GM21390 (cell line): ENCODE measurements around the gene INTS7.
A peak's percentile ranks its signal among the peaks of the same experiment; 100 is the strongest.
"Not testable (repeated sequence)": the region's sequence is repeated elsewhere in the genome, so short reads cannot be mapped to it uniquely, and the experiment has no call there.

Source experiments
- ATAC-seq: cut with Tn5 transposase; IDR thresholded peaks from one replicate; pipeline ENCODE4 v1.9.1; 2021; ENCODE audit not compliant: unreplicated experiment

The INTS7 gene

DNA sequence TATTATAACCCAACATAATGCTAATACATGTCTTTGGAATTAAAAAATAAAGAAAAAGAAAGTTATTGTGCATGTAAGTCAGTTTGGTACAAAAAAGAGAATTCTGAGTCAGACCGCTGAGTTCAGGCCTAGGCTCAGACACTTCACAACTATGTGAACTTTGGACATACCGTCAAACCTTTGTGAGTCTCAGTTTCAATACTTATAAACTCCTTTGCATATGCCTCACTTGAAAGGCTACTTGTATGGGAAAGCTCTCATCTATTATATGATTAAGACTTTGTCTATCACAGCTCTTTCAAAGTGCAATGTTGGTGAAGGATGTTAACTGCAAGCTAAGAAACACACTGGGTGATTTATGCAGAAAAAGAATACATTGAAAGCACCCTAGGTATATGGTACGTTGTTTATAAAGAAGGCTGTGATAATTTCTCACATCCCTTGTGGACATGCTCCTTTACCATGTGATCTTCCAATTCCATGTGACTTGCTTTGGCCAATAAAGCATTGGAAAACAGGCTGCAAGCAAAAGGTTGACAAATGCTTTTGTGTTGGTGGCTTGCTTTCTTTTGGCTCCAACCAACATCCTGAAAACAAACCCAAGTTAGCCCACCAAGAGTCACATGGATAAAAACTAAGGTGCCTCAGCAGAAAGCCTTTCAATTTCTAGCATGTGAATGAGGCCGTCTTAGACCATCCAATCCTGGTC, 49.6 kb downstream of the INTS7 start:
- ATAC-seq: peak; percentile 94

DNA sequence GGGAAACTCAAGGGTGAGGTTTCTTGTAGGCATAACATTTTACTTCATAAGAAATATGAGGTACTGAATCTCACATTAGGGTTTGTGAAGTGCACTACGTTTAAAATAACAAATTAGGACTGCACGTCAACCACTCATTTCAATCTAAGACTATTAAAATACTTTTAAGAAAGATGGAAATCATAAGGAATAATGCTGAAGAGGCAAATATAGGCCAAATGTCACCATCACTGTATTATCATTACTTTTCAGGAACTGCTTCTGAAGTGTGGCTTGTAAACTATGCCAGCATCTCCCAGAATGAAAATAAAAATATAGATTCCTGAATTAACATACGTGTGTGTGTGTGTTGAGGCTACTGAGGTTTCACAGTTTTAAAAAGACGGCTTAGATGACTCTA, 56.8 kb downstream of the INTS7 start:
- no peak for ATAC-seq

DNA sequence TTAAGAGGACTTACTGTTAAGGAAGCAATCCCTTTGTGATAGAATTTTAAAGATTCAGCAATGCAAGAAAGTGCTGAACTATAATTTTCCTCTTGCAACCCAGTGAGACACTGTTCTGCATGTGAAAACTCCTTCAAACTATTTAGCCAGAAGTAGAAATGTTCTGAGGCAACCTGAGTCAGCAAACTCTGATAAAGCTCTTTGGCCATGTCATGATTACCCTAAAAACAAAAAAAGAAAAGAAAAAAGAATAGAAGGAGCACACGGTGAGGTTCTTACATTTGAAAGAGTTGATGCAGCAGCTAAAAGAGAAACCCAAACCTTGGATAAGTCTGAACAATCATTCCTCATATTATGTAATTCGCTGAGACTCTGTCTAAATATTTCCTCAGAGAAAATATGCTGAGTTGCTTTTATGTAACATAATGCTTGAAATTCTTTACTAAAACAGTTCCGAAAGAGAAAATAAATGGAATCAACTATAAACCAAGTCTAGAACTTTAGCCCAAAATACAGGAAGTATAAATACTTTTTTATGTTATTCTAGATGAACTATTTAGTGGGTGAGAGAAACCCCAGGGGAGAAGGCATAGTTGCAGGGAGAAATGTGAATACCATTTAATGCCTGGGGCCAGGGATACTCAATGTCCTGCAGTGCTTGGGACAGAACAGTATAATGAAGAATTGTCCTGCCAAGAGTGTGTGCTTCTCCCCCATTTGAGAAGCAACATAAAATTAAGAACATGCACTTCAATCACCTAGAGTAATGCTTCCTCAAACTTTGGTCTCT, 60.0 kb downstream of the INTS7 start:
- ATAC-seq: no peak

DNA sequence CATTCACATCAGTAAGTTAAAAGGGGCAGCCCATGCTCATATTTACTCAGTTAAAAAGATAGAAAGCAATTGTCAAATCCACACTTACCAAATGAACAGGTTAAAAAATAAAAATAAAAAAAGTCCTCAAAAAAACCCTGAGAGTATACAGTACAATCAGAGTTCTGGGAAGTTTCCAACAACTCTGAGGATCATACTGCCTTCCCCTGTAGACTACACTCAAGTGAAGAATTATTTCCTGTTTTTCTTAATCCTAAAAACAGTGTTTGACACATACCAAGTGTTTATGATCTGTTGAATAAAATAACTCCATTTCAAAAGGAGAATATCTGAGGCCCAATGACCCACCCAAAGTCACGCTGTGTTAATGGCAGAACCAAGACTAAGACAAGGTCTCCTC, 61.8 kb downstream of the INTS7 start:
- no peak for ATAC-seq

DNA sequence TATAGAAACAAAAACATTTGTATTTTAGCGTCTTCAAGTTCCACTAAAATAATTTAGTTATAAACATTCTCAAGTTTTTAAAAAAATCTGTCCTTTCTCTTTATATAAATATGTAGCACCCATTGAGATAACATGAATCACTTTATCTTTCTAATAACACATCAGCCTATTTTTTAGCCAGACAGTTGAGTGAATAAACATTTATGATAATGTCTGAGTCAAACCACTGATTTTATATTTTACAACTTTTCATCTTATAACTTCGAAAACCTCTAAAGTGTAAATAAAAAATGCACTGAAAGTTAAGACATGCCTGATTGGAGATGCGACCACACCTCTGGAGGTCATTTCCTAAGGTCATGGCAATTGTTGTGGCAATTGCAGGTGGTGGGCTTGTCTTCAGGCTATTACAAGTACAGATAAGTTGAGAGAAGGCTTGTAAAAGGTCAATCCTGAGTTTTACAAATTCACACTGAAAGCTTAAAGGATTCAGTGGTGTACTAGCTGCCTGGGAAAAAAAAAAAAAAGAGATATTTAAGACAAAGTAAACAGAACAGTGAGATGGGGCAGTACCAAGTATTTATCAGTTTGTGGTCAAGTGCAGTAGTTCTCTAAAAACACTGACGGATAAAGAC, 67.0 kb downstream of the INTS7 start:
- ATAC-seq: no peak

DNA sequence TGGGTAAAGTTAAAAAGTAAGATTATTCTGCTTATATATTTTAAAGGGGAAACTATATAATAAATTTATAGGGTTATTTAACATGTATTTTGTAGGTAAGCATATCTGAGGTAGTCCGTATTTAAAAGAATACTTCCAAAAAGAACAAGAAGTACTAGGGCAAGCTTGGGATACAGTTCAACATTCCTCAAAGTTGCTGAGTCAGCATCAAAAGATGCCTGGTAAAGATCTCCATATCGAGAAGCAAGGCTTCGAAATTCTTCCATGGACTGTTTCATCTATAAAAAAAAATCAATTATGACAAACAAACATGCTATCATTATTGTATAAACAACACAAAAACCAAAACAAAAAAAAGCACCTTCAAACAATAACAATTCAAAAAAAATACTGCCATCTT, 67.7 kb downstream of the INTS7 start:
- ATAC-seq: no peak

DNA sequence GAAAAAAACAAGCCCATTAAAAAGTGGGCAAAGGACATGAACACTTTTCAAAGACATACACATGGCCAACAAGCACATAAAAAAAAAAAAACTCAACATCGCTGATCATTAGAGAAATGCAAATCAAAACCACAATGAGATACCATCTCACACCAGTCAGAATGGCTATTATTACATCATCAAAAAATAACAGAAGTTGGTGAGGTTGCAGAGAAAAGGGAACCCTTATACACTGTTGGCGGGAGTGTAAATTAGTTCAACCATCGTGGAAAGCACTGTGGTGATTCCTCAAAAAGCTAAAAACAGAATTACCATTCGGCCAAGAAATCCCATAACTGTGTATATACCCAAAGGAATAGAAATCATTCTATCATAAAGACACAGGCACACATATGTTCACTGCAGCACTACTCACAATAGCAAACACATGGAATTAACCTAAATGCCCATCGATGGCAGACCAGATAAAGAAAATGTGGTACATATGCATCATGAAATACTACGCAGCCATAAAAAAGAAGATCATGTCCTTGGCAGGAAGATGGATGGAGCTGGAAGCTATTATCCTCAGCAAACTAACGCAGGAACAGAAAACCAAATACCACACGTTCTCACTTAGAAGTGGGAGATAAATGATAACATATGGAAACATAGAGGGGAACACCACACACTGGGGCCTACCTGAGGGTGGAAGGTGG, 70.1 kb downstream of the INTS7 start:
- no peak for ATAC-seq

DNA sequence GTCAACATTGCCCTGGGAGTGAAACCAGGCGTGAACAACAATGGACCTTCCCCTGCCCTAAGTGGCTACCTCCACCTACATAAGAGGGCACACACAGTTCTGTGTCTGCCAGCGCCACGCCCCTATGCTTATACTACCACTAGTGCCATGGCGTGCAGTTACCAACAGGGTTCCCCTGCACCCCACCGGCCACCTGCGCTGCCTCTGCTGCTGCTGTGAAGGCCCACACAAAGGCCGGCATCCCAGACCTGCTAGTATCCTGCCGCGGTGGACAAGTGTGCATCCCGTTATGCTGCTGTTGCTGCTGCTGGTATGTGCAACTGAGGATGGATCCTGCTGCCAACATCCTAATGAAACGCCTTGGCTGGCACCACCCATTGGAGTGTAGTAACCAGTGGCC, 75.7 kb downstream of the INTS7 start:
- ATAC-seq: no peak

DNA sequence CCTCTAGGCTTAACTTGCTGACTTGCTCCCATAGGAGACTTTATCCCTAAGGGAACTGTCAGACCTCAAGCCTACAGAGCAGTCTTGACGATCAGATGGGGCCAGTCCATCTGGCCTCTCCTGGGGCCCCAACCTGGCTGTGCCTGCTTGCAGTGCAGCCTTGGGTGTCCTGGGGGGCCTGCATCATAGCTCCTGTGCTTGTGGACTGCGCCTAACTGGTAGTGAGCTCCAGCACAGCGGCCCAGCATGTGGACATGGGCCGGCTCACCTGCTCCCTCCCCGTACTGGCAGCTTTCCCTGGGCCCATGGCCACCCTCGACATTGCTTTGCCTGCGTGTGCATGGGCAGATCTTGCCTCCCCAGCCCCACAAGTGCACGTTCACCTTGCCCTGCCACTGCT, 76.1 kb downstream of the INTS7 start:
- ATAC-seq: no peak

DNA sequence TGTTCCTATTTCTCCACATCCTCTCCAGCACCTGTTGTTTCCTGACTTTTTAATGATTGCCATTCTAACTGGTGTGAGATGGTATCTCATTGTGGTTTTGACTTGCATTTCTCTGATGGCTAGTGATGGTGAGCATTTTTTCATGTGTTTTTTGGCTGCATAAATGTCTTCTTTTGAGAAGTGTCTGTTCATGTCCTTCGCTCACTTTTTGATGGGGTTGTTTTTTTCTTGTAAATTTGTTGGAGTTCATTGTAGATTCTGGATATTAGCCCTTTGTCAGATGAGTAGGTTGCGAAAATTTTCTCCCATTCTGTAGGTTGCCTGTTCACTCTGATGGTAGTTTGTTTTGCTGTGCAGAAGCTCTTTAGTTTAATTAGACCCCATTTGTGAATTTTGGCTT, 81.3 kb downstream of the INTS7 start:
- not testable (repeated sequence) for ATAC-seq

DNA sequence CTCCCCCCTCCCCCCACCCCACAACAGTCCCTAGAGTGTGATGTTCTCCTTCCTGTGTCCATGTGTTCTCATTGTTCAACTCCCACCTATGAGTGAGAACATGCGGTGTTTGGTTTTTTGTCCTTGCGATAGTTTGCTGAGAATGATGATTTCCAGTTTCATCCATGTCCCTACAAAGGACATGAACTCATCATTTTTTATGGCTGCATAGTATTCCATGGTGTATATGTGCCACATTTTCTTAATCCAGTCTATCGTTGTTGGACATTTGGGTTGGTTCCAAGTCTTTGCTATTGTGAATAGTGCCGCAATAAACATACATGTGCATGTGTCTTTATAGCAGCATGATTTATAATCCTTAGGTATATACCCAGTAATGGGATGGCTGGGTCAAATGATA, 81.8 kb downstream of the INTS7 start:
- not testable (repeated sequence) for ATAC-seq

DNA sequence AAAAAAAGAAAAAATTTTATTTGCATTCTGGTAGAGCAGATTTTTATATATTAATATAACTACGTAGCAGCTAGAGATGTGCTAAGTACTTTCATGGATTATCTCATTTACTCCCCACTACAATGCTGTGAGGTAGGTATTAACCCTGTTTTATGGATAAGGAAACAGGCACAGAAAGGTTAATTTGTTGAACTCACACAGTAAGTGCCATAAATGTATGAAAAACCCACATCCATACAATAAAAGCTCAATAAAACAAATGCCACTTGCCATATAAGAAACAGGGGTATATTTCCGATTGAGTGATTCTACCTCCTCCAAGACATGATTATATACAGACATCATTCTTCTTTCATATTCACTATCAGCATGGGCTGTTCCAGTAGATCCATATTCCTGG, 83.1 kb downstream of the INTS7 start:
- ATAC-seq: no peak

DNA sequence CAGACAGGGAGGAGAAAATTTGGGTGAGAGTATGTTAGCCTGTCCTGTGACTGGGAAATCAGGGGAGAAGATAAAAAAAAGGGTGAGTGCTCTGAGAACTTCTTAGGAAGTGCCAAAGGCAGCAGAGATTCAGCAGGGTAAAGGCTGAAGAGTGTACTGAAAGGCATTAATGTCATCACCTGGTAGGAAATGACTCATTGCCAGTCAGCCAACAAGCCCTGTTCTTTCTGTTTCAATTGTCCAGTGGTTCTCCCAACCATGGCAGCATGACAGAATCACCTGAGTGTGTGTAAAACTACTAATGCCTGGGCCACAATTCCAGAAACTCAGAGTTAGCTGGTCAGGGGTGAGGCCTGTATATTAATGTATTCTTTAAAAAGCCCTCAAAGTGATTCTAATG, 83.5 kb downstream of the INTS7 start:
- ATAC-seq: peak; percentile 81

DNA sequence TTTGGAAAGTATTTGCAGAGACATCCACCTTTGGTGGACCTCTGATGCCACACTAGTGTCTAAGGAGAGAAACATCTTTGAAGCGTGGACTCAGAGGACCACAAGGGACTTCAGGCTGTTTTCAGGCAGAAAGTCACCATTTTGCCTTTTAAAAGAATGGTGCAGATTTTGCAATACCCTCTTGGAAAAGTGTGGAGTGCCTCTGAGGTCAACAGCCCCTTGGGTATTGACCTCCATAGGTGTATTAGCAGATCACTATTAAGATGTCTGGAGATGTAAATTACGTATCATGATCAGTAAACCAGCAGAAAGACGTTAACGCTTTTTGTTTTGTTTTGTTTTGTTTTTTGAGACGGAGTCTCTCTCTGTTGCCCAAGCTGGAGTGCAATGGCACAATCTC, 87.0 kb downstream of the INTS7 start:
- no peak for ATAC-seq

DNA sequence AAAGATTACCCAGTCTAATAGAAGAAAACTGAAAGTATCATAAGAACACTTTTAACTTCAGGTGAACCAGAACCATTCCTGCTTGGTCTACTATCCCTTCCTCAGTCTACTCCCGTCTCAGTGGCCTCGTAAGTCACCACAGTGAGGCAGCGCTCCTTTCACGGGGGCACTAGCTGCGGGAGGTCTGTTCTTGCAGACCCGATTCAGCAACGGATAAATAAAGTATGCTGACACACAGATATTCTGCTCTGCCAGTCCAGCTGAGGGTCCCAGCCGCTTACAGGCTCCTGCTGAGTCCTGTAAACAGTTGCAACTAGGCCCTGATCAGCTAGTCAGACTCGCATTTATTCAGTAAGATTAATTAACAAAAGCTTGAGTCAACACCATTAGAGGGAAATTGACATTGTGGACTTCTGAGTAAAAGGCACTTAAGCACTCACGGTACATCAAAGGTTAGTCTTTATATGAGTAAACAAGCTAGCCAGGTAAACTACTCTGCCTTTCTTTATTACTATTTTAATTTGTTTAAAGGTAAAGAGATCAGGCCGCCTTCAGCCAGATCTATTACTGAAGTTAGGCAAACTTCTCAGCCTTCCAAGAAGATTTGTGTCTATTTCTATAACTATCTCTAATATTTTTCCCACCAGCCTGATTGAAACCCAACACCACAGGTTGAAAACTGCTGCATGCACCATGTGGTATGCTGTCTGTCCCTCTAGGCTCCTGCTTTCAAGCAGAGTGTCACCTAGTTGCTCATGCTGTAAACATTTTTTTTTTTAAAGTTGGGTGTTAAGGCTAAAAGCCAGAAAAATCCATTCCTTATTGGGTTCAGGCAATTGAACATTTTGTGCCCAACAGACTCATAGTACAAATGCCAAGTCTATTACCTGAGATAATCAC, 87.7 kb downstream of the INTS7 start:
- ATAC-seq: no peak

DNA sequence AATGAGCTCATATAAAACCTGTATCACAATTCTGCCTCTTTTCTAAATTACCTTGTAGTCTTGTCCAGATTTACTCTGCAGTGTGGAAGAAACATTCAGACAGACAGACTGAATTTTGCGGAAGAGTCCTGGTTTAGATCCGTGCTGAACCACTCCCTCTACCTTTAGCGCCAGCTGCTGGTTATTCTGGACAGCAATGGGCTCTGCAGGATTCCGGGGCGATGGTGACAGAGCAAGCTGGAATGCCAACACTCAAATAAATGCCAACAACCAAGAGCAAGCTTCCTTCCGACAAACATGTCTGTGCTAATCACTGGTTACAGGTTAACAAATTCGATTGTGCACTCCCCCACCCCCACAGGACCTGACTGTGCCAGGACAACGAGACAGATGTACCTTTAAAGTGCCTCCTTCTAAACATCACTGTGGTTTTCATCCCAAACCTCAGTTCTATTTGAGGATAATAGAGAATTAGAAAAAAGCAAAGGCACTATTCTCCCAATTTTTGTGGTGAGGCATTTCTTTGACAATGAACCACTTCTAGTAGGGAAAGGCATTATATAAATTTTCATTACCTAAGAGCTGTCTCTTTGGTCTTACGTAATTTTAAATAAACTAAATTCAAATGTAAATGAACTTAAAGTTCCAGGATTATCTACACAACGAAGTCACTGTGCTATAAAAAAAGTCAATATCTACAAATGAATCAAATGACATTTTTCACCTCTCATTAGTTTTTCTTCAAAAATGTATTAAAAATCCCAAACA, 90.4 kb downstream of the INTS7 start:
- no peak for ATAC-seq

DNA sequence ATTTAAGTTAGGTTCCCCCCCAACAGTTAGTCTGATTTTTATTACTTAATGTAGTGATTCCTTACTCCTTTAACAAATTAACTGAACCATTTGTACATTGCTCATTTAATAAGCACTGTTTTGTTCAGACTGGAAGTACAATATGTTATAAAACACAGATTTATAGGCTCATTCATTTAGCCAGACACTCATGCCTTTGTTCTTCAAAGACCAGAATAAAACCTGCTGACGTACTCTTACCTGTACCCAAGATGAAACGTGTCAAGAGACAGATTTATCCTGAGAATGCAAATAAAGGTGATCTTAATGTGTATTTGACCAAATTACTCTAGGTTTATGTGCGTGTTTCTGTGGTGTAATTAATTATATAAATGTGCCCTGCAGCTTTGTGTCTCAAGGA, 92.8 kb downstream of the INTS7 start:
- no peak for ATAC-seq

DNA sequence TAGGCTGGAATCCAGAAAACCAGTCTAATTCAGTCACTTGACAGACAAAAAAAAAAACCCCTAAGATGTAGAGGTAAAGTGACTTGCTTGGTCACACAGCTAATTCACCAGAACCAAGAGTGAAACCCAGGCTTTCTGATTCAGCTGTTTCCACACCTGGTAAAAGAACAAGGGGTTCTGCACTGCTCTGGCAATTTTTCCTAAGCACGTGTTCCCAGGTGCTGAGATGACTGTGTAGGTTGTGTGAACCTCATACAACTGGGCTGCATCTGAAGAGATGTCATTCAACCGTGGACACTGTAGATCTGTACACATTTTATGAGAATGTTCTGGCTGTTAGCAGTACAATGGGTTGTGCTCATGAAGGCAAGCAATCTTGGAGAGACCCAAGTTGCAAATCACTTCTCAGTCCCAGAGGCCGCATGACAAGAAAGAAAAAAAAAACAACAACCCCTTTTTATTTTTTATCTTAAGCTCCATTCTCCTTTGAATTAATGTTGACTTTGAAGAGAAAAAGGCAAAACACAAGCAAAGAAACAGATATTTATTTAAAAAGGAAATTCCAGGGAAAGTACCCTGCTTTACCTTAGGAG, 95.4 kb downstream of the INTS7 start:
- ATAC-seq: peak; percentile 80

DNA sequence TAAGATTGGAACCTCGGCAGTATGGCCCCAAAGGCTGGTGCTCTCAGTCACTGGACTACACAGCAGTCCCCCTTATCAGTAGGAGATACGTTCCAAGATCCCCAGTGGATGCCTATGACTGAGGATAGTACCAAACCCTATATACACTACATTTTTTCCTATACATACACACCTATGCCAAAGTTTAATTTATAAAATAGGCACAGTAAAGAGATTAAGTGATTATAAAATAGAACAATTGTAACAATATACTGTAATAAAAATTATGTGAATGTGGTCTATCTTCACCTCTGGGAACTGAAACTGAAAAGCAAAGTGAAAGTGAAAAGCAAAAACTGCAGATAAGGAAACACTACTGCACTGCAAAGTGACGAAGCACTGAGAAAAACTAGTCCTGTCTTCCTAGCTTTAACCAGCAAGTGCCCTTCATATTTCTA, 96.8 kb downstream of the INTS7 start:
- peak; percentile 33 for ATAC-seq
